HG03095 (cell line): ENCODE results near the gene LINC00237.

Experiments
- ATAC-seq: cut with Tn5 transposase; IDR thresholded peaks from one replicate; pipeline ENCODE4 v1.9.1; 2021; ENCODE audit warnings: moderate library complexity; ENCODE audit not compliant: unreplicated experiment

LINC00237 gene

GRCh38 chr20:21106171-21107017 is at the start of gene LINC00237:
Gene LINC00237, minus strand, starts transcription at chr20:21106358.
- ATAC-seq = no peak

DNA sequence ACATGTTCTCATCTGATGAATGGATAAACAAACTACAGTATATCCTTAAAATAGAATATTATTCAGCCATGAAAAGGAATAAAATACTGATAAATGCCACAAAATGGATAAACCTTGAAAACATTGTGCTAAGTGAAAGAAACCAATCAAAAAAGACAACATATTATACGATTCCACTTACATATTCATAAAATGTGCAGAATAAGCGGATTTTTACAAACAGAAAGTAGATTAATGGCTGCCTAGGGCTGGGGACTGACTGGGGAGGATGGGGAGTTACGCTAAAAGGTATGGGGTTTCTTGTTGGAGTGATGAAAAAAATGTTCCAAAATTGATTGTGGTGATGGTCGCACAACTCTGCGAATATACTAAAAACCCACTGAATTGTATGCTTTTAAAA is 49.1 kb upstream of the LINC00237 start:
- ATAC-seq = no peak

GRCh38 chr20:21154692-21155091 is 48.5 kb upstream of the LINC00237 start:
- ATAC-seq = no peak

DNA sequence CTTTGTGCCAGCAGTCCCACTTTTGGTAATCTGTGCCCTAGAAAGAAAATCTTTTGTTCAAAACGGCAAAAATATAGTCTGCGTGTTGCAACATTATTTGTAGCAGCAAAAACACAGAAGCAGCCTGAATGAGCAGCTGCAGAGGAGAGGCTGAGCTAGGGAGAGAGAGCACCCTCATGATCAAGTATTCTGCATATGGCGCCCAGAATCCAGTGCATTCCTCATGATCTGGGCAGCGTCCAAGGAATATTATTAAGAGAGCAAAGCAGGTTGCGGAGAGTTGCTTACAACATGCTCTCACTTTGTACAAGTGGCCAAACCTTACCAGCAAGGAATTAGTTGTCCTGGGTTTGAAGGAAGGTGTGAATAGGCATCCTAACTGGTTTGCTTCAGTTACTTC is 45.6 kb upstream of the LINC00237 start:
- ATAC-seq = no peak

DNA sequence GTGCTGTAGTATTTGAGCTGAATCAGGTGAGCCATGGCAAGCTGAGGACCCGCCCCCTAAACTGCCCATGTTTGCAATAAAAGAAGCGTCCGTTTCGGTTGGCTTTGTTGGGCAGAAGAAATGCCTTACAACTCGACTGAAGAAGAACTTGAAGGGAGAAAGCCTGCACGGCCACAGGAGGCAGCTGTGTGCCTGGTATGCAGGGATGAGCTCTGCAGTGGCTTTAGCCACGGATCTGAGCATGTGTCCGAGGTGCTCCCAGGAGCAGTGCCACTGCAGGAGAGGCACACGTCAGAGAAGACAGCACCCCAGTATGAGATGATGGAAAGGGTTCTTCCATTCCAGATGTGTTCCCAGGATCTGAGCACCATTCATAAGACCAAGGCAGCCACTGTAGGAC is 43.2 kb upstream of the LINC00237 start:
- ATAC-seq = no peak

DNA sequence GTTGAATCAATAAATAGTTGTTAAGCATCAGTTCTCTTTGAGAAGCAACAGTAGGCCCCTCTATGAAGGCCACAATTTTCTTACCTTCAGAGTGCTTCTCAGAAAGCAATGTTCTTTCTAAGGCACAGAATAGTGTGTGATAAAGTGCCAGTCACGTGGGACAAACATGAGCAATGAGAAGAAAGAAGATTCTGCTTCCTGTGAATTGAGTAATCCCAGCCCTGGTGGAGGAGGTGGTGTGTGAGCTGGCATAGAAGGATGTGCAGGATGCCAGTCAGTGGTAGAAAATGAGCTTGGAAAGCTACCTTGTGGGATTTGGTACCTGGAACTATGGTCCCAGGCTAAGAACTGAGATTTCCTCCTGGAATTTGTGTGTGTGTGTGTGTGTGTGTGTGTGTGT is 41.4 kb upstream of the LINC00237 start:
- no peak for ATAC-seq

- ATAC-seq = no peak
Measured at GRCh38 chr20:21146215-21146614, 40.1 kb upstream of the LINC00237 start.

GRCh38 chr20:21145424-21145823 is 39.3 kb upstream of the LINC00237 start:
- no peak for ATAC-seq

GRCh38 chr20:21143194-21143890 is 37.2 kb upstream of the LINC00237 start:
- no peak for ATAC-seq

- ATAC-seq = no peak
Measured at GRCh38 chr20:21141825-21142224, 35.7 kb upstream of the LINC00237 start.

DNA sequence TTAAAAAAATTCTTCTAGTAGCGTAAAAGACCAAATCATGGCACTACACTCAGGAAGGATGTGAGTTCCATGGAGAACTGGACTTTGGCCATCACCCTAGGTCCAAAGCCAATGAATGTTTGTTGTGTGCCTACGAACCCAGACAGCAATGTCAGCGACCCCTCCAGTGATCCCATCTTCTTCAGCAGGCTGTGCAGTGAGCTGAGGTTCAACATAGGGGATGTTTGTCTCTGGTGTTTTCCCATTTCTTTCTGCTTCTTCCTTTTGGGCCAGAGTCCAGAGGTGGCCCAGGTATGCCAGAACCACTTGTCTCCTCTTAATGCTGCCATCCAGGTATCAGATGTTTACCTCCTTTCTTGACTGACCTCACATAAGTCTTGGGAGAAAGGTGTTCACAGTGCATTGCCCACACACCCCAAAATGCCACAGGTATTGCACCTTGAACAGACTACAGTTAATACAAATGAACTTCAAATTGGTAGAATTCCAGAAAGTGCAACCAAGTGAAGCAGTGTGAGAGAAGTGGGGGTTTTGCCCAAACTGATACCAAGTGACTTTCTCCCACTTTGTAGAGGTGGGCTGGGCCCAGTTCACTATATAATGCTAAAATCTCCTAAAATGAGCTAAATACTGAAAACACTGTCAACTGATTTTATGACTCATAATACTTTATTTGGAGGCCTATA is 33.9 kb upstream of the LINC00237 start:
- no peak for ATAC-seq

GRCh38 chr20:21137078-21137477 is 30.9 kb upstream of the LINC00237 start:
- no peak for ATAC-seq

DNA sequence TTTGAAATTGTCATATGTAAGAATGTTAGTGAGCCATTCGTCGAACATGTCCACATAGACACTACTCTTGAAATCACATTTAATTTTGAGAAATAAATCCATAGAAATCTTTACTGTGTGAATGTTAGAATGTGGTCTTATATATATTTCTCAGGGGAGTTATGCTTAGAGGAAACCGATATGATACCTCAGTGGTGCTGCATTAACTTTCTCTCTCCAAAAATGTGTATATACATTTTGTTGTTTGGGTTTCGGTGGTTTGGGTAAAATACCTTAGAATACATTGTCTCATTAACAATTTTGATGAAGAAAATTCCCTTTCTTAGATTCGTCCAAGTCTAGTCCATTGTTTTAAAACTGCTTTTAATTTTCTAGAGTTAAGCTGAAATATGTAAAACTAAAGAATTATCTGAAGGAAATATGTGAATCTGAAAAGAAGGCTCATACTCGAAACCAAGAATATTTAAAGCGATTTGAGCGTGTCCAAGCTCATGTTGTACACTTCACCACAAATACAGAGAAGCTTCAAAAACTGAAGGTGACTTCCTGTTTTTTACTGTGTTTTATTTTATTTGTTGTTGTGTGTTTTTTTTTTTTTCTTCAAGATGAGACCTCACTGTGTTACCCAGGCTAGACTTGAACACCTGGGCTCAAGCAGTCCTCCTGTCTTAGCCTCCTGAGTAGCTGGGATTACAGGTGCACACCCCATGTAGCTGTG is 30.0 kb upstream of the LINC00237 start:
- ATAC-seq = peak; percentile 62

- ATAC-seq = no peak
Measured at GRCh38 chr20:21134883-21135493, 28.8 kb upstream of the LINC00237 start.

- no peak for ATAC-seq
Measured at GRCh38 chr20:21133917-21134622, 27.9 kb upstream of the LINC00237 start.

GRCh38 chr20:21133404-21133803 is 27.2 kb upstream of the LINC00237 start:
- ATAC-seq = no peak

- no peak for ATAC-seq
Measured at GRCh38 chr20:21129861-21130260, 23.7 kb upstream of the LINC00237 start.

- no peak for ATAC-seq
Measured at GRCh38 chr20:21127201-21127981, 21.2 kb upstream of the LINC00237 start.

DNA sequence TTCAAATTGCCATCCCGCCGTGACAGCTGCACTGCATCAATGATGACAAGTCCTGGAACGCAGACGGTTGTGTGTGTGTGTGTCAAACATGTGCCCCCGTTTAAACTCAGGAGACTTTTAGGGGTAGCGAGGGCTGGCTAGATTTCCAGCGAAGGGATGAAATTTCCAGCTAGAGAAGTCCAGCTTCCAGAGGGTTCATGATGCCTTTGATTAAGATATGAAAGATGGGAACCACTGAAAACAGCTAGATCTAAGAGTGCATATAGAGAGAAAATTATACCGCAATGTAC is 20.4 kb upstream of the LINC00237 start:
- peak; percentile 1 for ATAC-seq
